K562 (cell line): ENCODE results near the gene TNFAIP3. TPM values are rescaled to one million over a fixed set of nuclear protein-coding genes. Genes with fewer than 3 reads are reported as not detected.

Experiments used
- ATAC-seq: fragments of 200-7000 bp; cut with Tn5 transposase; 3 replicates; pipeline ENCODE4 v1.9.1; 2020; ENCODE audit warnings: moderate library complexity
- BruUV-seq: library from RNA; stranded (reverse); fragments of 400-500 nt; replicated peaks from 2 replicates; lab custom pipeline; 2021; lab: Mats Ljungman, UMichigan
- CTCF ChIA-PET: fragments of 300-600 bp; formaldehyde crosslinking; extraction: SDS; loops from one replicate; lab custom pipeline; 2021; ENCODE audit warnings: low intra/inter-chr PET ratio; lab: Yijun Ruan, JAX
- POLR2A ChIA-PET: fragments of 300-600, 350-650 bp; sonication (Branson Sonifier 250); formaldehyde crosslinking; extraction: SDS; loops from one replicate; lab custom pipeline; 2021; ENCODE audit warnings: antibody characterized with exemption, inconsistent platforms; lab: Yijun Ruan, JAX
- DNase-seq, 4 experiments: peaks; one replicate each; pipeline versions ENCODE4 v3.0.0 to v3.0.0-alpha.2; 2011 to 2018; ENCODE audit warnings: low spot score in 3 of 4, mixed read lengths in 3 of 4; ENCODE audit errors: extremely low read depth in 1 of 4
- FAIRE-seq: peaks from 2 replicates; lab custom pipeline; 2011; peaks lifted over from hg19 to GRCh38; lab: Jason Lieb, UNC
- H2AFZ ChIP-seq: 2 replicates; pipeline ENCODE4 v1.6.0; 2011; ENCODE audit warnings: low read depth, low read length, control low read depth, inconsistent platforms
- H3K27ac ChIP-seq: fragments of 200-600 bp; 3 replicates; pipeline ENCODE4 v1.8.0; 2011; ENCODE audit warnings: low read depth, mild to moderate bottlenecking, control low read depth, inconsistent platforms, low read length, moderate library complexity, mixed read lengths; ENCODE audit errors: extremely low read depth
- H3K27me3 ChIP-seq, 2 experiments: fragments of 300-600 bp in 1 of 2; 2 replicates in 1 of 2; 3 replicates in 1 of 2; pipeline versions ENCODE4 v1.6.0 to v1.8.0; 2011; ENCODE audit warnings: inconsistent platforms in 2 of 2, low read length in 2 of 2, mild to moderate bottlenecking in 1 of 2, mixed read lengths in 1 of 2, moderate library complexity in 1 of 2; ENCODE audit not compliant: control insufficient read depth in 2 of 2, insufficient read depth in 2 of 2
- H3K36me3 ChIP-seq: fragments of 300-600 bp; 3 replicates; pipeline ENCODE4 v1.8.0; 2011; ENCODE audit warnings: mild to moderate bottlenecking, low read length, inconsistent platforms; ENCODE audit not compliant: control insufficient read depth, insufficient read depth
- H3K4me1 ChIP-seq, 2 experiments: fragments of 200-600 bp in 1 of 2; replicated peaks in 1 of 2; 2 replicates in 1 of 2; 3 replicates in 1 of 2; pipeline versions ENCODE4 v1.5.1 to v1.8.0; 2011; ENCODE audit warnings: inconsistent platforms in 2 of 2, low read length in 2 of 2, mild to moderate bottlenecking in 1 of 2, mixed read lengths in 1 of 2, moderate library complexity in 1 of 2; ENCODE audit not compliant: control insufficient read depth in 2 of 2, insufficient read depth in 2 of 2
- H3K4me2 ChIP-seq: 2 replicates; pipeline ENCODE4 v1.6.1; 2011; ENCODE audit warnings: low read length, control low read depth, inconsistent platforms, mixed read lengths; ENCODE audit not compliant: insufficient read depth
- H3K4me3 ChIP-seq: fragments of 200-600 bp; sonication (generic), shearing (Covaris generic); 2 replicates; pipeline ENCODE4 v1.5.1; 2016; ENCODE audit warnings: control low read depth, inconsistent platforms
- H3K79me2 ChIP-seq: fragments of 200-600 bp; 3 replicates; pipeline ENCODE4 v1.8.0; 2011; ENCODE audit warnings: low read length, inconsistent platforms; ENCODE audit not compliant: control insufficient read depth, insufficient read depth
- H3K9ac ChIP-seq, 2 experiments: 2 replicates each; pipeline versions ENCODE4 v1.6.0 to v1.6.1; 2011; ENCODE audit warnings: low read depth in 2 of 2, low read length in 2 of 2, control low read depth in 1 of 2, inconsistent platforms in 1 of 2, mild to moderate bottlenecking in 1 of 2, mixed read lengths in 1 of 2; ENCODE audit not compliant: insufficient read depth in 1 of 2
- H3K9me1 ChIP-seq: one replicate; pipeline ENCODE4 v1.6.0; 2011; ENCODE audit warnings: inconsistent platforms, mild to moderate bottlenecking, low read length, moderate library complexity; ENCODE audit not compliant: control insufficient read depth, insufficient read depth
- H3K9me3 ChIP-seq: replicated peaks from 2 replicates; pipeline ENCODE4 v1.5.1; 2011; ENCODE audit warnings: low read depth, low read length, inconsistent platforms; ENCODE audit not compliant: control insufficient read depth, insufficient read depth
- H4K20me1 ChIP-seq: replicated peaks from 2 replicates; pipeline ENCODE4 v1.6.1; 2011; ENCODE audit warnings: low read length, inconsistent platforms, mixed read lengths; ENCODE audit not compliant: control insufficient read depth, insufficient read depth
- IFI16 ChIP-seq: fragments of 250-450 bp; sonication (Bioruptor Pico); IDR thresholded peaks from 2 replicates; pipeline ENCODE4 v2.1.2; 2022; ENCODE audit warnings: mild to moderate bottlenecking, inconsistent platforms
- STAT5B ChIP-seq: fragments of 250-450 bp; sonication (Bioruptor Pico); IDR thresholded peaks from 2 replicates; pipeline ENCODE4 v1.8.0; 2021; ENCODE audit warnings: mild to moderate bottlenecking, inconsistent platforms
- TFAM ChIP-seq: fragments of 250-450 bp; sonication (Bioruptor Pico); conservative IDR thresholded peaks from 2 replicates; pipeline ENCODE4 v1.5.0; 2021; ENCODE audit warnings: mild to moderate bottlenecking, moderate library complexity
- ZSCAN29 ChIP-seq: fragments of 450-650 bp; IDR thresholded peaks from 2 replicates; pipeline ENCODE4 v1.6.1; 2017
- WGBS: fragments of 100-300 bp; shearing (Covaris generic); methylation state at CpG from one replicate; pipeline ENCODE4 v1.1.6; 2016; ENCODE audit warnings: low coverage, mixed read lengths; ENCODE audit not compliant: insufficient coverage; ENCODE audit errors: missing lambda C conversion rate; 5-methylcytosine and 5-hydroxymethylcytosine counted together
- in situ Hi-C: fragments of 300-500 bp; cut with MboI; formaldehyde crosslinking; loops from 4 replicates; pipeline ENCODE4 v1.15.0; 2018; ENCODE audit warnings: inconsistent platforms, mixed read lengths
- intact Hi-C: fragments of 100-400 bp; cut with micrococcal nuclease; formaldehyde crosslinking; loops from 2 replicates; pipeline ENCODE4 v1.14.2; 2022
- polyA plus RNA-seq, 8 experiments: library from polyadenylated mRNA; depleted of rRNA in 4 of 8; stranded (reverse) in 5 of 8; unstranded in 3 of 8; fragments of >200 nt; fragmentation: Nextera tagmentation in 2 of 8; fragmentation: Illumina TruSeq in 1 of 8; extraction: Ambion mirVana in 2 of 8; extraction: Trizol in 1 of 8; gene quantifications; 2 replicates each; pipeline versions ENCODE4 v1.2.1 to v1.2.3, GENCODE V29; 2011 to 2014; ENCODE audit warnings: inconsistent platforms in 1 of 8, missing spikeins in 1 of 8
- total RNA-seq, 7 experiments: library from RNA; depleted of rRNA in 6 of 7; stranded (reverse); fragments of >200 nt in 6 of 7; fragmentation: Illumina TruSeq in 2 of 7; extraction: Trizol in 2 of 7; gene quantifications; 2 replicates each; pipeline versions ENCODE4 v1.2.1 to v1.2.3, GENCODE V29; 2011 to 2021; ENCODE audit warnings: low replicate concordance in 1 of 7
- TF ChIP-seq, protein P1 (sequence below): fragments of 250-450 bp; sonication (Bioruptor Pico); IDR thresholded peaks from 2 replicates; pipeline ENCODE4 v1.9.0; 2021; ENCODE audit warnings: mild to moderate bottlenecking
- TF ChIP-seq, protein P2 (sequence below): fragments of 250-450 bp; sonication (Bioruptor Pico); IDR thresholded peaks from 2 replicates; pipeline ENCODE4 v1.8.0; 2021; ENCODE audit warnings: borderline replicate concordance, mild to moderate bottlenecking, moderate library complexity; ENCODE audit not compliant: poor library complexity, severe bottlenecking
- TF ChIP-seq, protein P3 (sequence below): fragments of 450-650 bp; formaldehyde crosslinking; IDR thresholded peaks from 2 replicates; pipeline ENCODE4 v1.4.0; 2020; ENCODE audit warnings: mild to moderate bottlenecking, moderate library complexity

TNFAIP3 gene
- total and polyA plus RNA-seq, 9 of the 15 experiments (the other 6 are each of a cell fraction or from before 2014, with no cell fraction given) = 0.79 to 17.0 (median 6.4) TPM

DNA sequence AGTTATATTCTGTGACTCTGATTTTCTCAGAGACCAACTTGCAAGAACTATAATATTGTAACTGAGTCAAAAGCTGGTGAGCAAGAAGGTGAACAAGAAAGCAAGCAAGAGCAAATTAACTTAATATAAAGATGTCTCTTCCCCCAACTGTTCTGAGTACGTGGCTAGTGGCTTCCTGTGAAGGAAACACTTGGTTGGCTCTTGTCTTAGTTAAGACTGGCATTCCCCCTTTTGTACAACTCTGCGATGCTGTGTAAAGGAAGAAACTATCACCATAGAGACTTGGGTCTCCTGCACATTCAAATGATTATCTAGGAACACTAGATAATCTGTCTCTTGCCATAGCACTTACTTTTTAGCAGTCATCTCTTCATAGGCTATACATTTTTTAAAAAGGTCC lies 47.3 kb upstream of the TNFAIP3 start:
- intact Hi-C loops = no loop called here
- H3K27me3 ChIP-seq = no peaks in the 10 kb centered on the region
- CTCF ChIA-PET = no interaction called here
- H3K36me3 ChIP-seq = no peaks in the 10 kb centered on the region
- WGBS = 48% methylated on average over 2 of the region's 2 CpGs
- no peaks in the 10 kb centered on the region for H3K79me2 ChIP-seq
- H2AFZ ChIP-seq = peak overlapping the region; percentile 18; the same call in 1 of the 2 replicates
- ATAC-seq = no peak
- no peak overlapping the region for H3K9ac ChIP-seq
- DNase-seq = no peak
- H3K9me3 ChIP-seq = no peaks in the 10 kb centered on the region
- no TSS peak for BruUV-seq
- FAIRE-seq = no peak
- H3K4me1 ChIP-seq = peaks cover 9 to 33% of the 10 kb centered on the region in 2 experiments
- POLR2A ChIA-PET = interaction anchor here (0.8 kb wide), 1 partner anchor 9 kb away, joined by 4 read pairs; no protein-coding TSS in a partner anchor
- H3K4me3 ChIP-seq = no peak overlapping the region
- H3K9me1 ChIP-seq = no peaks in the 10 kb centered on the region
- no peaks in the 10 kb centered on the region for H4K20me1 ChIP-seq
- no peak for TF ChIP-seq TFAM
- TF ChIP-seq, protein P1, sequence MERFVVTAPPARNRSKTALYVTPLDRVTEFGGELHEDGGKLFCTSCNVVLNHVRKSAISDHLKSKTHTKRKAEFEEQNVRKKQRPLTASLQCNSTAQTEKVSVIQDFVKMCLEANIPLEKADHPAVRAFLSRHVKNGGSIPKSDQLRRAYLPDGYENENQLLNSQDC (CRISPR knock-in tag) = no peak
- no peak for TF ChIP-seq STAT5B (CRISPR knock-in tag)
- no peak for TF ChIP-seq ZSCAN29
- TF ChIP-seq, protein P2, sequence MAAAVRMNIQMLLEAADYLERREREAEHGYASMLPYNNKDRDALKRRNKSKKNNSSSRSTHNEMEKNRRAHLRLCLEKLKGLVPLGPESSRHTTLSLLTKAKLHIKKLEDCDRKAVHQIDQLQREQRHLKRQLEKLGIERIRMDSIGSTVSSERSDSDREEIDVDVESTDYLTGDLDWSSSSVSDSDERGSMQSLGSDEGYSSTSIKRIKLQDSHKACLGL (CRISPR knock-in tag) = no peak
- TF ChIP-seq, protein P3, sequence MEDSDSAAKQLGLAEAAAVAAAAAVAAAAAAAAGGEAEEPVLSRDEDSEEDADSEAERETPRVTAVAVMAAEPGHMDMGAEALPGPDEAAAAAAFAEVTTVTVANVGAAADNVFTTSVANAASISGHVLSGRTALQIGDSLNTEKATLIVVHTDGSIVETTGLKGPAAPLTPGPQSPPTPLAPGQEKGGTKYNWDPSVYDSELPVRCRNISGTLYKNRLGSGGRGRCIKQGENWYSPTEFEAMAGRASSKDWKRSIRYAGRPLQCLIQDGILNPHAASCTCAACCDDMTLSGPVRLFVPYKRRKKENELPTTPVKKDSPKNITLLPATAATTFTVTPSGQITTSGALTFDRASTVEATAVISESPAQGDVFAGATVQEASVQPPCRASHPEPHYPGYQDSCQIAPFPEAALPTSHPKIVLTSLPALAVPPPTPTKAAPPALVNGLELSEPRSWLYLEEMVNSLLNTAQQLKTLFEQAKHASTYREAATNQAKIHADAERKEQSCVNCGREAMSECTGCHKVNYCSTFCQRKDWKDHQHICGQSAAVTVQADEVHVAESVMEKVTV = no peak
- TF ChIP-seq IFI16 = no peak
- in situ Hi-C loops = no loop called here
- no peak overlapping the region for H3K4me2 ChIP-seq
- H3K27ac ChIP-seq = no peak overlapping the region
